GM20000 (cell line): ENCODE measurements around the gene GOLGA6L7.

Experiments used
- DNase-seq: peaks from one replicate; pipeline ENCODE4 v3.0.0; 2012; ENCODE audit warnings: low spot score
- TF ChIP-seq, protein P1 (sequence below): IDR thresholded peaks from 2 replicates; pipeline ENCODE4 v1.5.1; 2012; ENCODE audit warnings: mild to moderate bottlenecking, control low read depth; ENCODE audit errors: extremely low read depth, missing control alignments

Gene GOLGA6L7

GRCh38 chr15:28880680-28881079 is 32.2 kb upstream of the GOLGA6L7 start:
- TF ChIP-seq, protein P1, sequence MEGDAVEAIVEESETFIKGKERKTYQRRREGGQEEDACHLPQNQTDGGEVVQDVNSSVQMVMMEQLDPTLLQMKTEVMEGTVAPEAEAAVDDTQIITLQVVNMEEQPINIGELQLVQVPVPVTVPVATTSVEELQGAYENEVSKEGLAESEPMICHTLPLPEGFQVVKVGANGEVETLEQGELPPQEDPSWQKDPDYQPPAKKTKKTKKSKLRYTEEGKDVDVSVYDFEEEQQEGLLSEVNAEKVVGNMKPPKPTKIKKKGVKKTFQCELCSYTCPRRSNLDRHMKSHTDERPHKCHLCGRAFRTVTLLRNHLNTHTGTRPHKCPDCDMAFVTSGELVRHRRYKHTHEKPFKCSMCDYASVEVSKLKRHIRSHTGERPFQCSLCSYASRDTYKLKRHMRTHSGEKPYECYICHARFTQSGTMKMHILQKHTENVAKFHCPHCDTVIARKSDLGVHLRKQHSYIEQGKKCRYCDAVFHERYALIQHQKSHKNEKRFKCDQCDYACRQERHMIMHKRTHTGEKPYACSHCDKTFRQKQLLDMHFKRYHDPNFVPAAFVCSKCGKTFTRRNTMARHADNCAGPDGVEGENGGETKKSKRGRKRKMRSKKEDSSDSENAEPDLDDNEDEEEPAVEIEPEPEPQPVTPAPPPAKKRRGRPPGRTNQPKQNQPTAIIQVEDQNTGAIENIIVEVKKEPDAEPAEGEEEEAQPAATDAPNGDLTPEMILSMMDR, result no peak
- DNase-seq, result no peak

DNA sequence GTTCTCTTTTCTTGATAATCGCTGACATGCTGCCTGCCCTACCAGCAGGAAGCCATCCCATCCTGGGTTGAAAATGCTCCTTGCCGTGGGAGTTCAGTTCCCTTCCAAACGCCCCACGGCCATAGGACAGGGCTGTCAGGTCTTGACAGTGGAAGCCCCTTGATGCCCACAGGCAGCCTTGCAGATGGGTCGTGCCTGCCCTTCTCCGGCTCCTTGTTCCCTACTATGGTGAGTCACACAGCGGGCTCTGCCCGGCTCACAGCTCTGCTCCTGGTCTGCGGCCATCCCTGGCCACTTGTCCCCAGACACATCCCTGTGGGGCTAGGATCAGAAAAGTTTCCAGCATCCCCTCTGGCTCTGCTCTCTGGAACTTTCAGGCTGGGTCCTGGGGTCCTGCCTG is 31.1 kb upstream of the GOLGA6L7 start:
- TF ChIP-seq, protein P1, result no peak

DNA sequence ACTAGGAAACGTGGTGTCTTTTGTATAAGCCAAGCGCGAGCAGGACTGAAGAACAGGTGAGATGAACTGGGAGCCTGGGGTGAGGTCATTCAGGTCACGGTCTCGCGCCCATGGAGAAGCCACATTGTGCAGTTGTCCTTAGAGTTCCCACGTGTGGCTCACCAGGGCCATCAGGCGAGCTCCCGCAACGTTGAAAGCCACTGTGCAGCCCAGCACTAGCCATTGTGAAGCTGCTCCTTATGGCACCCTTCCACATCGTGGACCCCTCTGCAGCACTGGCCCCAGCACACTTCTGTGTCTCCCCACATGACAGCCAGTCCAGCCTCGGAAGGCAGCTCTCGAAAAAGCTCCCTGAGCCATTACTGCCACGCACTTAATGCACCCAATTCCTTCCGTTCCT is 29.8 kb upstream of the GOLGA6L7 start:
- DNase-seq, result no peak
- TF ChIP-seq, protein P1, result no peak

More for the DNA sequence above, 31.1 kb upstream of the GOLGA6L7 start:
- DNase-seq, result no peak

GRCh38 chr15:28876845-28877185 is 28.4 kb upstream of the GOLGA6L7 start:
- DNase-seq, result no peak
- TF ChIP-seq, protein P1, result no peak

- TF ChIP-seq, protein P1, result no peak
- no peak for DNase-seq
Observed at GRCh38 chr15:28876131-28876844, 27.8 kb upstream of the GOLGA6L7 start.

DNA sequence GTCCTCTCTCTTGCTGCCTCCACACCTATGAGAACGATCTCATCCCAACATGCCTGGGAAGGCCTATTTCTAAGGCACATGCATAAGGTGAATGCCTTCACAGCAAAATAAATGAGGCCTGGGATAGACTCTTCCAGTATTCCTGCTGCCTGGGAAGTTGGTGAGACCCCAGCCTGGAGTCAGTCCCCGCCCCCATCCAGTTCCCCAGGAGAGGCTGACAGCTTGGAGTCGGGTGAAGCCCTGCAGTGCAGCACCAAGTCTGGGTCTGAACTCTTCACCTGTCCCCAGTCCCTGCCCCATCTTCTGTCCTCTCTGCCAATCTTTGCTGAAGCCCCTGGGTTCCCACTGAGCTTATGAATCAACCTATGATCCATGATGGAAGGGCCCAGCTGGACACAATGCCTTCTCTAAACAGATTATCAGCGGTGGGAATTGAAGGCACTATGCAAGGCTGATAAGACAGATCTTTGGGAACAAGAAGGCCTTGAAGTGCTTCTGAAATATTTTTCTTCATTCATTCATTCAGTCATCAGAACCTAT is 27.1 kb upstream of the GOLGA6L7 start:
- TF ChIP-seq, protein P1, result no peak
- DNase-seq, result no peak

DNA sequence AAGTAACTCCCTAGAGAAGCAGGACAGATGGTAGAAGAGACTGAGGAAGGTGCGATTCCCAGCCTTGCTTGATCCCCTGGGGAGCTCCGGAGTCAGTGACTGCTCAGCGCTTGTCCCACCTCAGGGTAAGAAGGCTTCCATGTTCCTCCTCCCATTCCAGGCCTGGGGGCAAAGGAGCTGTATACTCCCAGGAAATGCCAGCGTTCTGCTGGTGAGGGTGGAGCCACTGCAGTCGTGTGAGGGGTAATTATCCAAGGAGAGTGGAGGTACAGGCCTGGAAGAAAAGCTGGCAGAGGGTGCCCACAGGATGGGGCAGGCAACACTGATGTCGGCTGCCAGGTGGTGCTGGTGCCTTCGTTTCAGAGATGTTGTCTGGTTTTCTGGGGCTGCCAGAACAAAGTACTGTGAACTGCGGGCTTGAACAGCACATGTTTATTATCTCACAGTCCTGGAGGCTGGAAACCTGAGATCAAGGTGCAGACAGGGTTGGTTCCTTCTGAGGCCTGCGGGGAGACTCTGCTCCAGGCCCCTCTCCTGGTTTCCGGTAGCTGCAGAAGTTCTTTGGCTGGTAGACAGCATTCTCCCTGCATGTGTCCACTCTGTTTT is 25.2 kb upstream of the GOLGA6L7 start:
- no peak for DNase-seq
- TF ChIP-seq, protein P1, result no peak
